ENCODE data around the gene NOC4L.
"Not testable (repeated sequence)": the region's sequence is repeated elsewhere in the genome, so short reads cannot be mapped to it uniquely, and the experiment has no call there.

NOC4L gene

DNA sequence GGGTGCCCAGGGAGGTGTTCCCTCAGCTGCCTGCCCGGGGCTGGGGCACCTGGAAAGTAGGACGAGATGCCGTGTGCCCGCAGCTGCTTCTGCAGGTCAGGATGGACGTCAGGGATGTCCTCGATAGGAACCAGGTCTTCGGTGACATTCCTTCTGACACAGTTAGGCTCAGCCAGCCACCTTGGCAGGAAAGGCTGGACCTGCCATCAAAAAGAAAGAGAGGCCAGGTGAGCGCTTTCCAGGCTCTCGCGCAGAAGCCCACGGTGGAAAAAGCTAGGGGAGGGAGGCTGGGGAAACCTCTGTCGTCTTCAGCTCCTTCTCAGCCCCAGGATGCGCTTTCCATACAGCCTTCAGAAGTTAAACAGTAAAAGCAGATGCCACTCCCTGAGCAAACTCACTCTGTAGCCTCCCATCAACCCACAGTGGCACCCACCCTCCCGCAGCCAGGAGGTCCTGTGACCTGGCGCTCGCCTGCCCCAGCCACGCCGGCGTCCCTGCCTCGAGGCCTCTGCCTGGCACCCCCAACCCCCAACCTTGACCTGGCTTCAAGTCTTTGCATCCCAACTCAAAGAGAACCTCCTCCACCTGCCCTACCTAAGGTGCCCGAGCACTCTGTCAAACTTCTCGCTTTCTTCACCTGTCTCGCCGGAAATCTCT is 1.4 kb upstream of the NOC4L start:
- DNase-seq (ENCODE audit: low spot score): no peak

DNA sequence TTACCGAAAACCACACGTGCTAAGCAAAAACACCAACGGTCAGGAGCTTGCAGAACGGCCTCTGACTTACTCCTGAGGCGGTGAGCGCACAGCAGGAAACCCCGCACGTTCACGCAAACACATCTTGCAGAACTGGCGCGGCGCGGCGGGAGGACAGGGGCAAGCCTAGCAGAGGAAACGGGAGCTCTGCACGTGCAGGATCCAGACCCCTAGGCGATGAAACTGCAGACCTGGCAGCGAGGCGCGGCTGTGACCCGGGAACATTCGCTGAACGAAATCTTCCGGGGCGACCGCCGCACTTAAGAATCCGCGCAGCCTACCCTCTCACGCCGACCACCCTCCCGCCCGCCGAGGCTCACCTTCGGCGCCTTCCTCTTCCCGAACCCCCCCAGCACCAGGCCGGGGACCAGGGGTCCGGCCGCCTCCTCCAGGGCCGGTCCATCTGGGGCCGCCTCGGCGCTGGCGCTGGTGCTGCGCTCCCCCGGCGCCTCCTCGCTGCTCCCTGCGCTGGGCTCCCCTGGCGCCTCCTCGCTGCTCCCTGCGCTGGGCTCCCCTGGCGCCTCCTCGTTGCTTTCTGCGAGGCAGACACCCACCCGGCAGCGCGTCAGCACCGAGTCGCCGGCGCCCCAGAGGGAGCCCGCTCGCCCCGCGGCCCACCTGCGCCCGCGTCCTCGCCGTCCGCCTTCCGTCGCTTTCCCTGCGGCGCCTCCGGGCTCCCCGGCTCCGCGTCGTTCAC is 753 bp upstream of the NOC4L start:
- DNase-seq (ENCODE audit: low spot score): peak; percentile 40

DNA sequence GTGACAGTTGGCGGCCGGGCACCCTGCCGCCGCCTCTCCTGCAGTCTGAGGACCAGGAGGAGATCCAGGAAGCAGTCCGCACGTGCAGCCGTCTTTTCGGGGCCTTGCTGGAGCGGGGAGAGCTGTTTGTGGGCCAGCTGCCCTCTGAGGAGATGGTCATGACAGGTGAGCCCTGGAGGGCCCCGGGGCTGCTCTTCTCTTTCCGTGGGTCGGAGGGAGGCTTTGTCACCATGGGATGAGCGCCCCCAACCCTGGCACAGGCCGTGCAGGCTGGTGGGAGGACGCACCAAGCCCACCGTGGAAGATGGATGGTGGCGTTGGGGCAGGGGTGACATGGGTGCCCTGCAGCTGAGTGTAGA is 532 bp downstream of the NOC4L start:
- no peak for DNase-seq (ENCODE audit: low spot score)

DNA sequence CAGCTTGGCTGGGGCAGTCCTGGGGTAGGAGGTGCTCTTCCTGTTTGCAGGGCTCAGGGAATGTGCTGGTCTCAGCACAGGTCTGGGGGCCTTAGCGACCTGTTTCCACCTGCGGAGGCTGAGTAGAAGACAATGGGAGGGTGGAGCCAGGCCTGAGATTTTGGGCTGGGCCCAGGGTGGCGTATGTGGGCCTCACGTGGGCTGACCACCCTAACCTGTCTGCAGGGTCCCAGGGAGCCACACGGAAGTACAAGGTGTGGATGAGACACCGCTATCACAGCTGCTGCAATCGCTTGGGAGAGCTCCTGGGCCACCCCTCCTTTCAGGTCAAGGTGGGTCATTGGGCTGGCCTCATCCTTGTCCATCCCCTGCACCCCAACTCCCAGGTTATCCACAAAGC is 1.1 kb downstream of the NOC4L start:
- DNase-seq (ENCODE audit: low spot score): no peak

DNA sequence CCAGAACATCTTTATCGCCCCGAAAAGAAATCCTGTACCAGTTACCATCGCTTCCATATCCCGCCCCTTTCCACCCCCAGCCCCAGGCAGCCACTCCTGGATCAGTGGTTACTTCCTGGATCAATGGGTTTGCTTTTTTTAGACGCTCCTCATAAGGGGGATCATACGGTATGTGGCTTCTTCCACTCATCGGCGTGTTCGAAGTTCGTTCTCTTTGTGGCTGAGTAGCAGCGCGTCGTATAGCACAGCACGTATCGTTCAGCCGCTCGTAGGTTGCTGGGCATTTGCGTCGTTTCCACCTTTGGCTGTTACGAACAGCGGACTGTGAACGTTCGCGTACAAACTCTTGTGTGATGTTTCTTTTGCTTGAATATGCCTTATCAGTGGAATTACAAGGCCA is 1.8 kb downstream of the NOC4L start:
- no peak for DNase-seq (ENCODE audit: low spot score)

DNA sequence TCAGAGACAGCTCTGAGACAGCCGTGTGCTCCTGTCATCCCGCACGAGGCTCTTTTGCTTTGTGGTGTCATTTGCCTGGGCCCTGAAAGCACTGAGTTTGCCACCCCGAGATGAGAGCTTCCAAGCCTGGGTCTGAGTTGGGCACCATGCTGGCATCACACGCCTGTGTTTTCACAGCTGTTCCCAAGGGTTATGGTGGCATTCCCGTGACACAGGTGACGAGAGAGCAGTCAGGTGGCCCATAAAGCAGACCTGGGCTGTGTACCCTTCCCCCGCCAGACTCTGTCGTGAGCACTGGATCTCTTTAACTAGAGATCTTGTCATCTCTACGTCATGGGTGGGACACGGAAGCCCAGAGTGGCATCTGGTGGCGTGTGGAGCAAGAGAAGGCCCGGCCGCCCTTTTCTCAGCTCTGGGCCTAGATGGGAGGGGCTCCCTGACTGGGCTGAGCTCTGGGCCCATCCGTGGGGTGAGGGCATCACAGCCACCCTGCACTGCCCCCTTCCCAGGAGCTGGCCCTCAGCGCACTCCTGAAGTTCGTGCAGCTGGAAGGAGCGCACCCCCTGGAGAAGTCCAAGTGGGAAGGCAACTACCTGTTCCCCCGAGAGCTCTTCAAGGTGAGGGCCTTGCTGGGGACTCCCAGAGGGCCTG is 2.6 kb downstream of the NOC4L start:
- DNase-seq (ENCODE audit: low spot score): no peak

DNA sequence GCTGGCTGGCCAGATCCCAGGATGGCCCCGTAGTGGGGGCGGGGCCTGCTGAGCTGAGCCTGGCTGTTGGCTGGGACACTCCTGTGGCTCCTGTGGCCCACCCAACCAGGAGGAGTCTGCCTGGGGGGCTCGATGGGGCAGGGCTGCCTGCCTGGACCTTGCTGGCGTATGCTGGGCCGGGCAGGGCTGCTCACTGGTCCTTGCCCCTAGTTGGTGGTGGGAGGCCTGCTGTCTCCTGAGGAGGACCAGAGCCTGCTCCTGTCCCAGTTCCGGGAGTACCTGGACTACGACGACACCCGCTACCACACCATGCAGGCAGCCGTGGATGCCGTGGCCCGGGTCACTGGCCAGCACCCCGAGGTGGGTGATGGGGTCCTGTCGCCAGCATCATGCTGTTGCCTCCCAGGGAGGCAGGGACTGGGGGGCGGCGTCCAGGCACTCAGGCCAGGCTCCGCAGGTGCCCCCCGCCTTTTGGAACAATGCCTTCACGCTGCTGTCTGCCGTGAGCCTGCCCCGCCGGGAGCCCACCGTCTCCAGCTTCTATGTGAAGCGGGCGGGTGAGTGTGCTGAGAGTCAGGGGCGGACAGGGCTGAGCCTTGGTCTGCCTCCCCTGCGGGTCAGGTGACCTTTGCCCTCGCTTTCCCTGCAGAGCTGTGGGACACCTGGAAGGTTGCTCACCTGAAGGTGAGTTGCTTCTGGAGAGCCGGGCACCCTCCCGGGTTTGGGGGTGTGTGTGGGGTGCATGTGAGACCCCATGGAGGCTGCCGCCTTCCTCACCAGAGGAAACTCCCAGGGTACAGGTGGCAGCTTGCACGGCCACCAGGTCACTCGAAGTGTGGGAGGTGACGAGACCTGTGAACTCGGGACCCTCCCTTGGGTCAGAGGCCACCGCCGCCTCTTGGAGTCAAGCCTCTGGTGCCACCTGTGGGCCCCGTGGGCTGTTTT is 3.4 kb downstream of the NOC4L start:
- DNase-seq (ENCODE audit: low spot score): no peak

DNA sequence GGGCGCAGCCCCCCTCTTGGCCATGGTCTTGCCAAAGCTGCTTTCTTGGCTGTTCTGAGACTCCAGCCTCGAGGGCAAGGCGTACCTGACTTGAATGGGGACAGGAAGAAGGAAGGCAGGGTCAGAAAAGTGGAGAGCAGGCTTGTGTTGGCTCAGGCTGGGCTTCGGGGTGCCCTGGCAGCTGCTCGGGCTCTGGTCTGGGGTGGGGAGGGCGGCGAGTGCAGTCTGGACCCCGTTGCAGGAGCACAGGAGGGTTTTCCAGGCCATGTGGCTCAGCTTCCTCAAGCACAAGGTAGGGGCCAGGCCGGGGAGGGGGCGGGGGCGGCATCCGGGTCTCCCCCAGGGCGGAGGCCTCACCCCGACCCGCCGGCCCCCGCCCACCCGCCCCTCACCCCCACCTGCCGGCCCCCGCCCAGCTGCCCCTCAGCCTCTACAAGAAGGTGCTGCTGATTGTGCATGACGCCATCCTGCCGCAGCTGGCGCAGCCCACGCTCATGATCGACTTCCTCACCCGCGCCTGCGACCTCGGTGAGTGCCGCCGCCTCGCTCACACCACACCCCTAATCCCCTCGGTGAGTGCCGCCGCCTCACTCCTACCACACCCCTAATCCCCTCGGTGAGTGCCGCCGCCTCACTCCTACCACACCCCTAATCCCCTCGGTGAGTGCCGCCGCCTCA is 4.2 kb downstream of the NOC4L start:
- no peak for DNase-seq (ENCODE audit: low spot score)

DNA sequence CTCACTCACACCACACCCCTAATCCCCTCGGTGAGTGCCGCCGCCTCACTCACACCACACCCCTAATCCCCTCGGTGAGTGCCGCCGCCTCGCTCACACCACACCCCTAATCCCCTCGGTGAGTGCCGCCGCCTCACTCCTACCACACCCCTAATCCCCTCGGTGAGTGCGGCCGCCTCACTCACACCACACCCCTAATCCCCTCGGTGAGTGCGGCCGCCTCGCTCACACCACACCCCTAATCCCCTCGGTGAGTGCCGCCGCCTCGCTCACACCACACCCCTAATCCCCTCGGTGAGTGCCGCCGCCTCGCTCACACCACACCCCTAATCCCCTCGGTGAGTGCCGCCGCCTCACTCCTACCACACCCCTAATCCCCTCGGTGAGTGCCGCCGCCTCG is 5.3 kb downstream of the NOC4L start:
- DNase-seq (ENCODE audit: low spot score): not testable (repeated sequence)

DNA sequence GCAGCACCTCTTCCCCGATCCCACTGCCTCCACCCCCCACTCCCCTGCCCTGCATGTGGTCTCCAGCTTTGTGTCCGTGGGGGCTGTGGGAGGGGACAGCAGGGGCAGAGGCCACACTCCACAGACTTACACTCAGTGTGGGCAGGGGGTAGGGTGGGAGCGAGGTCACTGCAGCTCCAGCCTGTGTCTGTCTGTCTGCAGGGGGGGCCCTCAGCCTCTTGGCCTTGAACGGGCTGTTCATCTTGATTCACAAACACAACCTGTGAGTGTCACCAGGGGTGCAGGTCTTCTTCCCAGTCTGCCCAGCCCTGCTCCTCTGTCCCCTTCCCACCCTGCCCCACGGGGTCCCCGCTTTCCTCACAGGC is 6.5 kb downstream of the NOC4L start:
- DNase-seq (ENCODE audit: low spot score): no peak

DNA sequence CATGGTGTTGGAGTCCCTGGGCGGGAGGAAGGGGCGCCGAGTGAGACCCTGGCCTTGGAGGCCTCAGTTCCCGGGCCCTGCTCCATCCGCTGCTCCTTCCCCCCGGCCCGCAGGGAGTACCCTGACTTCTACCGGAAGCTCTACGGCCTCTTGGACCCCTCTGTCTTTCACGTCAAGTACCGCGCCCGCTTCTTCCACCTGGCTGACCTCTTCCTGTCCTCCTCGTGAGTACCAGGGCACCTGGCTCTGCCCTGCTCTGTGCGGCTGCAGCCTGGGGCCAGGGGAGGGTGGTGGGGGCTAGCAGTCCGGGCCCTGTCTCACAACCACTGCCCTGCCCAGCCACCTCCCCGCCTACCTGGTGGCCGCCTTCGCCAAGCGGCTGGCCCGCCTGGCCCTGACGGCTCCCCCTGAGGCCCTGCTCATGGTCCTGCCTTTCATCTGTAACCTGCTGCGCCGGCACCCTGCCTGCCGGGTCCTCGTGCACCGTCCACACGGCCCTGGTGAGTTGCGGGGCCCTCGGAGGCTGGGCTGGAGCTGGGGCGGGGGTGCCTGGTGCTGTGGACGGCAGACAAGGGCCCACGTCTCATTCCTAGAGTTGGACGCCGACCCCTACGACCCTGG is 7.0 kb downstream of the NOC4L start:
- no peak for DNase-seq (ENCODE audit: low spot score)

DNA sequence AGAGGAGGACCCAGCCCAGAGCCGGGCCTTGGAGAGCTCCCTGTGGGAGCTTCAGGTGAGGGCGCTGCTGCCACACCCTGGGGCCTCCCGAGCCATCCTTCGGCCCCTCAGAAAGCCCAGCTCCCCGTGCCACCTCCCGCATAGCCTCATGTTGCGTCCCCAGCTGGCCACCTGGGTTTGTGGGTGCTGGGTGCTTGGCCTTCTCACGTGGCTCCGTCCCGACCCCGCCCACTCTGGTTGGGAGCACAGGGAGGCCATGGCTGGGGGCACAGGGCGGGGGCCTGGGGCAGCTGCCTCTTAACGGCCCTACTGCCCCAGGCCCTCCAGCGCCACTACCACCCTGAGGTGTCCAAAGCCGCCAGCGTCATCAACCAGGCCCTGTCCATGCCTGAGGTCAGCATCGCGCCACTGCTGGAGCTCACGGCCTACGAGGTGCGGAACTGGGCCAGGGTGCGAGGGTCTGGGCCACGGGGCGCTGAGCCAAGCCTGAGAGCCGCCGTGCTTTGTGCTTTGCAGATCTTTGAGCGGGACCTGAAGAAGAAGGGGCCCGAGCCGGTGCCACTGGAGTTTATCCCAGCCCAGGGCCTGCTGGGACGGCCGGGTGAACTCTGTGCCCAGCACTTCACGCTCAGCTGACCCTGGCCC is 7.6 kb downstream of the NOC4L start:
- DNase-seq (ENCODE audit: low spot score): no peak

DNA sequence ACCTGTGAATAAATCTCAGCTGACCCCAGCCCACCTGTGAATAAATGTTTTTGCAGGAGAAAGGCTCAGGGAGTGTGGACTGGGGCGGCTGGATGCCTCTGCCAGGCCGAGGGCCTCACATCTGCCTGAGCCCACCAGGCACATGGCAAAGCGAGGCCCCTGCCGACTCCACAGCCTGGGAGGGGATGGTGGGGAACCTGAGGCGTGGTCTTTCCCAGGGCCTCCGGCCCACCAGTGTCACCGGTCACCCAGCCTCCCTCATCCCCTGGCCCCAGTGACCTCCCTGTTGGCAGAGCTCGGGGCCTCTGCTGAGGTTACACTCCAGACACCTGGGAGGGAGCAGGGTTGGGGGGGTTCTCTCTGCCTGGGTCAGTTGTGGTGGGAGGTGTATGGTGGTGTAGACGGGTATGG is 8.2 kb downstream of the NOC4L start:
- no peak for DNase-seq (ENCODE audit: low spot score)

DNA sequence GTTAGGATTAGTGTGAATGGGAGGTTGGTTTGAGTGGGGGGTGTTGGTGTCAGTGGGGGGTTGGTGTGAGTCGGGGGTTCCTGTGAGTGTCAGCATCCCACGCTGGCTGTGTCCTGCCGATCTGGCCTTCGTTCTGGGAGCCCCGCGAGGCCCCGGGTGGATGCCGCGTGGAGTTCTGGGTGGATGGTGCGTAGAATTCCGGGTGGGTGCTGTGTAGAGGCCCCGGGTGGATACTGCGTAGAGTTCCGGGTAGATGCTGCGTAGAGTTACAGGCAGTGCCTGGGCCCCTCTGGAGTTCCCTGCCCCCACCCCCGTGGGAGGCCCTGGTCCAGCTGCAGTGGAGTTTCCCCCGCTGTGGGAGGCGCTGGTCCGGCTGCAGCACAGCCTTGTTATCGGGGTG is 8.7 kb downstream of the NOC4L start:
- DNase-seq (ENCODE audit: low spot score): no peak

DNA sequence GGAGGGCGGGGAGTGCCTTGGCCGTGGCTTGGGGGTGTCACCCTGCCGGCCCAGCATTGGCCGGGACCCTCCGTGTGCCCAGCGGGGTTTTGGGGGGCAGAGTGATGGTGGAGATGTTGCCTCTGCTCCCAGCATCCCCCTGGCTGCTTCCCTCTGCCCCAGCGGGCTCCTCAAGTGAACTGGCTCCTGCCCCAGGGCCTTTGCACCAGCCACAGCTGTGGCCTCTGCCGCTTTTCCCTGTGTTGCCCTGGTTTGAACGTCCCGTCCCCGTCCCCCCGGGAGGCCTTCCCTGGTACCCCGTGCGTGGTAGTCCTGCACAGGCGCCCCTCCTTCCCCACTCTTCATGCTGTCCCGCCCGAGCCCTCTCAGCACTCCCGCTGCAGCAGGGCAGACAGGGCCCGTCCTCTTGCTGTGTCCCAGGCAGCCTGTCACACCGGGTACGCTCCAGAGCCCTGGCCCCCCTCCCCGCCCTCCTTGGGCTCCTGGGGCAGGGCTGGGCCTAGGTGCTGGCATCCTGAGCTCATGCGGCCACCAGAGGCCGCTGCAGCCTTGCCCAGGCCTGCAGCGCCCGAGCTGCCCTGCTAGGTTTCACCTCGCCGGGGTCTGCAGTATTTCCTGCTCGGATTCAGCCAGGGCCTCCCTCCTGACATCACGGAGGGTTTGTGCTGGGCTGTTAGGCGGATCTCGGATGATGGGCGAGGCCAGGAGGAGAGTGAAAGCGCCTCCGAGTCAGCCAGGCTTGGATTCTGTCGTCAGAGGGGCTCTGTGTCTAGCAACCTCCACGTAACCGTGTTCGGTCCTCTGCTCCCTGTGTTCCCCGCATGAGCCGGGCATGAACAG is 9.5 kb downstream of the NOC4L start:
- peak; percentile 92 for DNase-seq (ENCODE audit: low spot score)

DNA sequence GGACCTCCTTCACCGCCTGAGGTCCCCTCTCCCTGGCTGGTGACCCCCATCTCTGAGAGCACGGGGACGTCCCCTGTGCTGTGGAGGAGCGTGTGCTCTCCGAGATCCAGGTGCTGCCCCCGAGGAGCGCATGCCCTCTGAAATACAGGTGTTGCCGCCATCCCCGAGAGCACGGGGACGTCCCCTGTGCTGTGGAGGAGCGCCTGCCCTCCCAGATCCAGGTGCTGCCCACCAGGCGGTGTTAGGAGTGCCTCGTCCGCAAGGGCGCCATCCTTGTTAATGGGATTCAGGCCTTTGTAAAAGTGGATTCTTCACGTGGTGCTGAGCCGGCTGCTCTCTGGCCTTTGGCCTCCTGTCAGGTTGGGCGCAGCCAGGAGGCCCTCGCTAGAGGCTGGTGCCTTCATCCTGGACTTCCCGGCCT is 10.1 kb downstream of the NOC4L start:
- DNase-seq (ENCODE audit: low spot score): no peak

DNA sequence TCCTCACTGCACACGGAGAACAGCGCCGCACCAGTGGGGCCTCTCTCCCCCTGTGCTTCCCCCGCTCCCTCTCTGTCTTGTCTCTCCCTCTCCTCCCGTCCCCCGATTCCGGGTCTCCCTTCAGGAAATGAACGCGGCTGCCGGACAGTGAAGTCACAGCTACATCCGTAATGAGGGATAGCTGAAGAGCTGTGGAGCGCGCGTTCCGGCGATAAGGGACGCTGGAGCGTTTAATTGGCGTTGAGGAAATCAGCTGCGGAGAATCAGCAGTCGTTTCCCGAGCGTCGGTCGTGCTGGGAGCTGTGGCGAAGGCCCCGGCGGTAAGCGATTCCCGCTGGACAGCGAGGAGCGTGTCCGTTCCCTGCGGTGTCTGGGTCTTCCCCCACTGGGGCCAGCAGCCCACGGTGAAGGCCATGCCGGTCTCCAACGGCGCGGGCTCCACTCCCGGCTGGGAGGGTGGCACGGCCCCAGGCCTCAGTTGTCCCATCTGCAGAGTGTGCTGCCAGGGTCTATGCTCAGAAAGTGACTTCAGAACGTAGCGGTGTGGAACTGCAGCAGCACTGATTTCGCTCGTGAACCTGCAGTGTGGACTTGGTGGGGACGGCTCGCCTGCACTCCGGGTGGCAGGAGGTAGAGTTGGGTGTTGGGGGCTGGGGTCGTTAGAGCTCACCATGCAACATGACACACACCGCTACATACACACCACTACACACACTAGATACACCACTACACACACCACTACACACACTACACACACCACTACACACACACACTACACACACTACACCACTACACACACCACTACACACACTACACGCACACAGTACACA is 10.9 kb downstream of the NOC4L start:
- DNase-seq (ENCODE audit: low spot score): no peak

DNA sequence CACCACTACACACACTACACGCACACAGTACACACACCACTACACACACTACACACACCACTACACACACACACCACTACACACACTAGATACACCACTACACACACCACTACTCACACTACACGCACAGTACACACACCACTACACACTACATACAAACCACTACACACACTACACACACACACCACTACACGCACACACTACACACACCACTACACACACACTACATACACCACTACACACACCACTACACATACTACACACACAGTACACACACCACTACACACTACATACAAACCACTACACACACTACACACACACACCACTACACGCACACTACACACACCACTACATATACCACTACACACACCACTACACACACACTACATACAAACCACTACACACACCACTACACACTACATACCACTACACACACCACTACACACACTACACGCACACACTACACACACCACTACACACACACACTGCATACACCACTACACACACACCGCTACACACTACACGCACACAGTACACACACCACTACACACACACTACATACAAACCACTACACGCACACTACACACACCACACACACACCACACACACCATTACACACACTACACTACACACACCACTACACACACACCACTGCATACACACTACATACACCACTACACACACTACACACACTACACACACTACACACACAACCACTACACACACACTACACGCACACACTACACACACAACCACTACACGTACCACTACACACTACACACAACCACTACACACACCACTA is 11.7 kb downstream of the NOC4L start:
- DNase-seq (ENCODE audit: low spot score): no peak

Measured in AG20443 (cell line).